Heart left ventricle (tissue), 16 donors: Measurements from ENCODE around the gene NAPEPLD. TPM values are rescaled to one million over a fixed set of nuclear protein-coding genes. Genes with fewer than 3 reads are reported as not detected.
"Not testable (repeated sequence)": the region's sequence is repeated elsewhere in the genome, so short reads cannot be mapped to it uniquely, and the experiment has no call there.

Experiments used
- ATAC-seq, 4 donors: fragments of 200-7000 bp; cut with Tn5 transposase; one replicate each; pipeline ENCODE4 v1.9.1; 2020 to 2022; ENCODE audit warnings: moderate library complexity in 4 of 4, mild to moderate bottlenecking in 3 of 4, moderate number of reproducible peaks in 1 of 4
- DNase-seq, 5 donors: peaks; one replicate each; pipeline ENCODE4 v3.0.0-alpha.2; 2020
- H3K27ac ChIP-seq, 12 donors: fragments of 200-600 bp; sonication (generic) in 4 of 12; one replicate each; pipeline versions ENCODE4 v1.5.0 to v1.8.0; 2016 to 2022; ENCODE audit warnings: mild to moderate bottlenecking in 2 of 12
- H3K27me3 ChIP-seq, 9 donors: fragments of 200-600 bp; sonication (generic) in 2 of 9; one replicate each; pipeline versions ENCODE4 v1.5.1 to v1.8.0; 2016 to 2022; ENCODE audit warnings: mild to moderate bottlenecking in 3 of 9
- H3K36me3 ChIP-seq, 9 donors: fragments of 200-600 bp; sonication (generic) in 2 of 9; one replicate each; pipeline versions ENCODE4 v1.5.0 to v1.8.0; 2018 to 2022; ENCODE audit warnings: mild to moderate bottlenecking in 2 of 9
- H3K4me1 ChIP-seq, 12 donors: fragments of 200-600 bp; sonication (generic) in 4 of 12; one replicate each; pipeline versions ENCODE4 v1.5.0 to v1.8.0; 2016 to 2022; ENCODE audit warnings: mild to moderate bottlenecking in 3 of 12
- H3K4me3 ChIP-seq, 12 donors: fragments of 200-600 bp; sonication (generic) in 4 of 12; one replicate each; pipeline versions ENCODE4 v1.5.0 to v1.8.0; 2017 to 2022; ENCODE audit warnings: mild to moderate bottlenecking in 9 of 12, moderate library complexity in 4 of 12
- H3K9me3 ChIP-seq, 12 donors: fragments of 200-600 bp; sonication (generic) in 4 of 12; one replicate each; pipeline versions ENCODE4 v1.5.0 to v1.8.0; 2016 to 2022; ENCODE audit warnings: mild to moderate bottlenecking in 1 of 12
- POLR2A ChIP-seq, 2 donors: fragments of 450-650 bp; IDR thresholded peaks; one replicate each; pipeline ENCODE4 v1.6.1; 2017; ENCODE audit warnings: antibody characterized with exemption in 2 of 2, mild to moderate bottlenecking in 2 of 2, moderate library complexity in 2 of 2
- WGBS, 4 donors: extraction: QIAGEN DNeasy Blood & Tissue Kit in 2 of 4; methylation state at CpG; one replicate each; pipeline versions ENCODE4 v1.1.5 to v1.1.7; 2013 to 2018; 5-methylcytosine and 5-hydroxymethylcytosine counted together
- intact Hi-C, 10 donors: fragments of 100-400 bp; cut with DNase I; formaldehyde crosslinking; loops; one replicate each; pipeline versions ENCODE4 v1.11.1 to v1.14.2; 2022
- polyA plus RNA-seq, 2 donors: library from polyadenylated mRNA; stranded (reverse); fragments of 200-250 nt; gene quantifications; one replicate each; pipeline ENCODE4 v1.2.3, GENCODE V29; 2013
- total RNA-seq, 9 donors: library from RNA; depleted of rRNA in 2 of 9; stranded (reverse); fragments of >200 nt in 2 of 9; fragmentation: NEBNext Ultra II Directional in 3 of 9; extraction: Animal tissue kit (Norgen Biotek cat#: 25700) in 3 of 9; gene quantifications; one replicate each; pipeline versions ENCODE4 v1.1.0 to v1.2.4, GENCODE V29; 2016 to 2023
- TF ChIP-seq, protein P1 (sequence below), 12 donors: fragments of 200-600 bp; sonication (generic) in 4 of 12; IDR thresholded peaks; one replicate each; pipeline versions ENCODE4 v1.5.0 to v1.8.0; 2018 to 2022; ENCODE audit warnings: antibody characterized with exemption in 12 of 12, mild to moderate bottlenecking in 5 of 12
- donor health status: ischemic (EF 13 %, LVEDD 7.1; RV severe dilation, severe dysfunction).
- donor health status: healthy with polysubstance abuse.
- donor health status: DM: no; HTN: yes; CAD: no.
- donor health status: DM: no; HTN: no; CAD: no.
- donor health status: ischemic (EF 25% LVEDD 6.9; RV normal size, moderate dysfunction).
- donor health status: ischemic (EF 25% LVEDD 5.7; RV mildly dilated, moderate dysfunction).
- donor health status: healthy.
- donor health status: DM: yes; HTN: yes; CAD: no.
- donor health status: ischemic (EF 35%, LVEDD 5.7; RV mildly dilated, moderate dysfunction).
- donor health status: nonischemic (EF 11% LVEDD 7.7; RV severe dilation, severe dysfunction).
- donor health status: DM: yes; HTN: yes; CAD: no.
- donor health status: PGD.
- donor health status: ischemic (EF 29% LVEDD 5.4; RV normal size, mild dysfunction).
- donor health status: nonischemic (EF 23%, LVEDD 6.1; RV moderate dilation, normal function).

NAPEPLD gene
- total and polyA plus RNA-seq, 11 donors = 3.3 to 12.8 (median 7.8) TPM

DNA sequence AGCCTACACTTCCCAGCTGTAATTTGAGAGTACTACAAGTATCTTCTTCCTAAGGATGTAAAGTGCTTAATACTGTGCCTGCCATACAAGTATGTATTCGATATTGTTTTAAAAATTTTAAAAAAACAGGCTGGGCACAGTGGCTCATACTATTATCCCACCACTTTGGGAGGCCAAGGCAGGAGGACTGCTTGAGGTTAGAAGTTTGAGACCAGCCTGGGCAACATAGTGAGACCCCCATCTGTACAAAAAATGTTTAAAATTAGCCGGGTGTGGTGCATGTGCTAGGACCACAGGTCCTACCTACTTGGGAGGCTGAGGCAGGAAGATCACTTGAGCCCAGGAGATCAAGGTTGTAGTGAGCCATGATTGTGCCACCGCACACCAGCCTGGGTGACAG, 65.7 kb downstream of the NAPEPLD start:
- DNase-seq (no peak), ATAC-seq (no peak)
- no peak overlapping the region for H3K4me3 ChIP-seq
- H3K4me1 ChIP-seq = no peaks in the 10 kb centered on the region
- H3K9me3 ChIP-seq = no peaks in the 10 kb centered on the region
- peaks cover 0 to 54% (median 51%) of the 10 kb centered on the region in 9 donors for H3K36me3 ChIP-seq
- H3K27ac ChIP-seq = no peak overlapping the region
- H3K27me3 ChIP-seq = no peaks in the 10 kb centered on the region
- TF ChIP-seq, protein P1, sequence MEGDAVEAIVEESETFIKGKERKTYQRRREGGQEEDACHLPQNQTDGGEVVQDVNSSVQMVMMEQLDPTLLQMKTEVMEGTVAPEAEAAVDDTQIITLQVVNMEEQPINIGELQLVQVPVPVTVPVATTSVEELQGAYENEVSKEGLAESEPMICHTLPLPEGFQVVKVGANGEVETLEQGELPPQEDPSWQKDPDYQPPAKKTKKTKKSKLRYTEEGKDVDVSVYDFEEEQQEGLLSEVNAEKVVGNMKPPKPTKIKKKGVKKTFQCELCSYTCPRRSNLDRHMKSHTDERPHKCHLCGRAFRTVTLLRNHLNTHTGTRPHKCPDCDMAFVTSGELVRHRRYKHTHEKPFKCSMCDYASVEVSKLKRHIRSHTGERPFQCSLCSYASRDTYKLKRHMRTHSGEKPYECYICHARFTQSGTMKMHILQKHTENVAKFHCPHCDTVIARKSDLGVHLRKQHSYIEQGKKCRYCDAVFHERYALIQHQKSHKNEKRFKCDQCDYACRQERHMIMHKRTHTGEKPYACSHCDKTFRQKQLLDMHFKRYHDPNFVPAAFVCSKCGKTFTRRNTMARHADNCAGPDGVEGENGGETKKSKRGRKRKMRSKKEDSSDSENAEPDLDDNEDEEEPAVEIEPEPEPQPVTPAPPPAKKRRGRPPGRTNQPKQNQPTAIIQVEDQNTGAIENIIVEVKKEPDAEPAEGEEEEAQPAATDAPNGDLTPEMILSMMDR (IDR thresholded peaks at IDR 0.05) = no peak
- TF ChIP-seq POLR2A (IDR thresholded peaks at IDR 0.05) = no peak
- 94 to 96% (median 96%) methylated on average over 3 of the region's 3 CpGs for WGBS, 4 donors
- intact Hi-C loops = loop anchor here in 1 of 10 donors (10.0 kb wide), 1 partner anchor 62 kb away; the partner anchor contains the start of gene NAPEPLD

DNA sequence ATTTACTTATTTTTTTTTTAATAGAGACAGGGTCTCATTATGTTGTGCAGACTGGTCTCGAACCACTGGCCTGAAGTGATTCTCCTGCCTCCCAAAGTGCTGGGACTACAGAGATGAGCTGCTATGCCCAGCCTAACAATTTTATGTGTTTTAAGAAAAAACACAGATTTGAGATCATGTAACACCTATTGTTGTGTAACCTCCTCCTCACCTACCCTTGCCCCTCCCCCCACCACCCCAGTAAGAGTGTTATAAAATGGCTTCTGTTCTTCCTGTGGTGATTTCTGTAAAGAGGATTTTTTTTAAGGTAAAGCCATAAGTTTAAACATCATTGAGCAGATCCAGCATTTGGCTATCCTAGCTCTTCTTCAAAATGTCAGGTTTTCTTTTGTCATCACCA, 66.4 kb downstream of the NAPEPLD start:
- DNase-seq = no peak
- TF ChIP-seq, protein P1 (IDR thresholded peaks at IDR 0.05) = no peak
- no peak for TF ChIP-seq POLR2A (IDR thresholded peaks at IDR 0.05)
- no peak overlapping the region for H3K27ac ChIP-seq
- no peak overlapping the region for H3K4me3 ChIP-seq
- no peaks in the 10 kb centered on the region for H3K27me3 ChIP-seq
- H3K9me3 ChIP-seq = no peaks in the 10 kb centered on the region
- ATAC-seq = no peak
- peaks cover 0 to 2% (median 0%) of the 10 kb centered on the region in 12 donors for H3K4me1 ChIP-seq
- H3K36me3 ChIP-seq = peaks cover 0 to 47% (median 44%) of the 10 kb centered on the region in 9 donors
- WGBS, 4 donors = 91 to 100% (median 98%) methylated on average over 1 of the region's 1 CpG
- intact Hi-C loops = loop anchor here in 1 of 10 donors (10.0 kb wide), 1 partner anchor 62 kb away; the partner anchor contains the start of gene NAPEPLD

DNA sequence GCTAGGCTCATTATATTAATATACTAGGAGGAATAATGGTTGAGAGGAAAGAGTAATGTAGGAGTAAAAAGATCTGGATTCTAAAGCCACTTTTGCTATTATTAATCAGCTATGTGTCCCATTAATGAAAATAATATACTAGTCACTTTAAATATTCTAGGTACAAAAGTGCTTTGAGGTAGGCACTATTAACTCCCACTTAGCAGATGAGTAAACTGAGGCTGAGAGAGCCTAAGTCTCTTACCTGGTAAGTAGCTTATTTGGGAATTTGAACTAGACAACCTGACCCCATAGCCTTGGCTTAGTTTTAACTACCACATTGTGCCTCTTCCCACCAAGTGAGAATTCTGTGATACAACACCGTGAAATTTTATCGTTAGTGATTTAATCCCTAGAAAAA, 68.0 kb downstream of the NAPEPLD start:
- TF ChIP-seq, protein P1 (IDR thresholded peaks at IDR 0.05) = no peak
- intact Hi-C loops = loop anchor here in 1 of 10 donors (10.0 kb wide), 1 partner anchor 64 kb away; the partner anchor contains the start of gene NAPEPLD
- Histone ChIP-seq H3K9me3 (no peaks in the 10 kb centered on the region), H3K4me3 (no peak overlapping the region), H3K27ac (no peak overlapping the region), H3K4me1 (peaks cover 0 to 18% (median 7%) of the 10 kb centered on the region in 12 donors), H3K36me3 (peaks cover 0 to 31% (median 28%) of the 10 kb centered on the region in 9 donors), H3K27me3 (no peaks in the 10 kb centered on the region)
- no peak for ATAC-seq
- DNase-seq = no peak
- 96 to 99% (median 98%) methylated on average over 2 of the region's 2 CpGs for WGBS, 4 donors

DNA sequence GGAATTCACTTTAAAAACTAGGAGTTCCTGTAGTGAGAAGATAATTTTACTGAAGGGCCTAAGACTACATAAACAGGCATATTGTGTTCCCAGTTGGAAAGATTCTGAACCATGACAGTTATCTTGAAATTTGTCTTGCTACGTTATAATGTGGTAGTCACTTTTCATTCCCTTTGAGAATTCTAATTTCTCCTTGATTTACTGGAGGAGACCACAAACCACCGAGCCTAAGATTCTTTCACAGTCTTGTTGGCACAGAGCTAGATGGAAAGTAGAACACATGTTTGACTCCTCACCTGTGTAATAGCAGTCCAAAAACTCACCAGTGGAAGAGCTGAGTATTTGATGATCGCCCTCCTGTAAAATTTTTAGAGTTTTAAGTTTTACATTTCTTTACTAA, 69.1 kb downstream of the NAPEPLD start:
- H3K27ac ChIP-seq = no peak overlapping the region
- ATAC-seq (no peak), DNase-seq (no peak)
- intact Hi-C loops = loop anchor here in 4 of 10 donors (5.0 to 10.0 kb wide), 3 partner anchors 65 to 335 kb away; partner anchors contain the start of genes NAPEPLD (in 3 of the 4) and FAM185A (in 1 of the 4)
- no peaks in the 10 kb centered on the region for H3K27me3 ChIP-seq
- H3K36me3 ChIP-seq = peaks cover 0 to 20% (median 18%) of the 10 kb centered on the region in 9 donors
- TF ChIP-seq POLR2A (IDR thresholded peaks at IDR 0.05) = no peak
- TF ChIP-seq, protein P1 (IDR thresholded peaks at IDR 0.05) = no peak
- H3K9me3 ChIP-seq = no peaks in the 10 kb centered on the region
- peaks cover 0 to 22% (median 10%) of the 10 kb centered on the region in 12 donors for H3K4me1 ChIP-seq
- WGBS, 4 donors = 86 to 90% (median 89%) methylated on average over 3 of the region's 3 CpGs
- H3K4me3 ChIP-seq = no peak overlapping the region

DNA sequence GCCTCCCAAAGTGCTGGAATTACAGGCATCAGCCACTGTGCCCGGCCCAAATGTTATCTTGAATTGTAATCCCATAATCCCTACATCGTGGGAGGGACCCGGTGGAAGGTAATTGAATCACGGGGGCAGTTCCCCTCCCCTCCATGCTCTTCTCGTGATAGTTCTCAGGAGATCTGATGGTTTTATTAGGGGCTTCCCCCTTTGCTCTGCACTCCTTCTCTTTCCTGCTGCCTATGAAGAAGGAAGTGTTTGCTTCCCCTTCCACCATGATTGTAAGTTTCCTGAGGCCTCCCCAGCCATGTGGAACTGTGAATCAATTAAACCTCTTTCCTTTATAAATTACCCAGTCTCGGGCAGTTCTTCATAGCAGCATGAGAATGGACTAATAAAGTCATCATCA, 70.7 kb downstream of the NAPEPLD start:
- H3K4me1 ChIP-seq = peaks cover 0 to 30% (median 16%) of the 10 kb centered on the region in 12 donors
- not testable (repeated sequence) for ATAC-seq, H3K4me3 ChIP-seq, H3K9me3 ChIP-seq, H3K27ac ChIP-seq, H3K27me3 ChIP-seq, H3K36me3 ChIP-seq, DNase-seq
- 72 to 85% (median 78%) methylated on average over 6 of the region's 6 CpGs for WGBS, 4 donors
- intact Hi-C loops = loop anchor here in 3 of 10 donors (5.0 to 10.0 kb wide), 3 partner anchors 67 to 333 kb away; partner anchors contain the start of genes NAPEPLD (in 2 of the 3) and FAM185A (in 1 of the 3)
